Measurements from ENCODE around the gene TPRG1. TPM values are rescaled to one million over a fixed set of nuclear protein-coding genes. Genes with fewer than 3 reads are reported as not detected.
A peak's percentile ranks its signal among the peaks of the same experiment; 100 is the strongest.

Gene TPRG1
- total RNA-seq, 3 donors from 2014 or later, result 1.4 to 3.2 (median 2.2) TPM

DNA sequence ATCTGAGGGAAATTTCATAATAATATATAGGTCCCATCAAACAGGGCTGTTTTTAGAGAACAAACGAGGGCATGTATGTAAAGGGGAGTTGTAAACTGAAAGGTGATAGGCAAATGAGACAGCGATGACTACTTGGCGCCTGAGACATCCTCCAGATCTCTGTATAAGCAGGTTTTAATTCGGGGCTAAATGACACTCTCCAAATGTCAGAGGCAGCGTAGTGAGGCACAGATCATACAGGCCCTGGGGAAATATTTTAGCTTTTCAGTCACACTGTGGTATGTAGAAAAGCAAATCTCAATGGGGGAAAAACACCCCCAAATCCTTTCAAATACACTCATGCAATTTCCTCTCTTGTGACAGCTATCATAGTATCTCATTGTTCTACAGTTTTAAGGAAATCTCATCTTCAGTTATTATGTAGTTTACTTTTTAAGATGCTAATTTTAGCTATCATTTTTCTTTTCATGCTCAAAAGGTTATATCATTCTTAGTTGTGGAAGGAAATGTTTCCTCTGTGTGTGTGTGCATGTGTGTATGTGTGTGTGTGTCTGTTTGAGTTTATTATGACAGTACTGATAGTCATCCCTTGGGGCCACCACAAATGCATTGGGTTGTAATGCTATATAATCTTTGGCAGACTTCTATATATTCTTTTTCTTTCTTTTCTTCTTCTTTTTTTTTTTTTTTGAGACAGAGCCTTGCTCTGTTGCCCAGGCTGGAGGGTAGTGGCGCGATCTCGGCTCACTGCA is 1.1 kb downstream of the TPRG1 start:
- intact Hi-C loops (cut with DNase I, micrococcal nuclease), result no loop called here
- H3K4me3 ChIP-seq, result no peak overlapping the region
- ATAC-seq (no peak), DNase-seq (no peak)
- no peaks in the 10 kb centered on the region for H3K9me3 ChIP-seq
- no peaks in the 10 kb centered on the region for H3K4me1 ChIP-seq (ENCODE audit: low read depth)
- no peaks in the 10 kb centered on the region for H3K36me3 ChIP-seq (ENCODE audit: low read depth)
- TF ChIP-seq, protein P1, sequence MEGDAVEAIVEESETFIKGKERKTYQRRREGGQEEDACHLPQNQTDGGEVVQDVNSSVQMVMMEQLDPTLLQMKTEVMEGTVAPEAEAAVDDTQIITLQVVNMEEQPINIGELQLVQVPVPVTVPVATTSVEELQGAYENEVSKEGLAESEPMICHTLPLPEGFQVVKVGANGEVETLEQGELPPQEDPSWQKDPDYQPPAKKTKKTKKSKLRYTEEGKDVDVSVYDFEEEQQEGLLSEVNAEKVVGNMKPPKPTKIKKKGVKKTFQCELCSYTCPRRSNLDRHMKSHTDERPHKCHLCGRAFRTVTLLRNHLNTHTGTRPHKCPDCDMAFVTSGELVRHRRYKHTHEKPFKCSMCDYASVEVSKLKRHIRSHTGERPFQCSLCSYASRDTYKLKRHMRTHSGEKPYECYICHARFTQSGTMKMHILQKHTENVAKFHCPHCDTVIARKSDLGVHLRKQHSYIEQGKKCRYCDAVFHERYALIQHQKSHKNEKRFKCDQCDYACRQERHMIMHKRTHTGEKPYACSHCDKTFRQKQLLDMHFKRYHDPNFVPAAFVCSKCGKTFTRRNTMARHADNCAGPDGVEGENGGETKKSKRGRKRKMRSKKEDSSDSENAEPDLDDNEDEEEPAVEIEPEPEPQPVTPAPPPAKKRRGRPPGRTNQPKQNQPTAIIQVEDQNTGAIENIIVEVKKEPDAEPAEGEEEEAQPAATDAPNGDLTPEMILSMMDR (IDR thresholded peaks at IDR 0.05), result no peak

DNA sequence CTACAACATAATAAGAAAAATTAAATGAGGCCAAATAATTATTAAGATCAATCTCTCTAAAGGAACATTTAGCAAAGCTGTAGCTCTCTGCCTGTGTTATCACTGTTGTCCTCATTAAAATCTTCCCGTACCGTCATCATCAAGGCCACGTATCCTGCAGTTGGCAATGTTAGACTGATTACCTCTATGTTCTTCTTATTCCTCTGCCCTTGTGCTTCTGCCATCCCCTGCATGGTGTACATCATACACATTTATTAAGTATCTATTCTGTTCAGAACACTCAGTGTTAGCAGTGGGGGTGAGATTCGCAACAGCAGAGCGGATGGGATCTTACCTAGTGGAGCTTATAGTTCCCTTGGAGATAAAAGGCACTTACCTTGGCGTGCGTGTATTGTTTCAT is 12.8 kb downstream of the TPRG1 start:
- DNase-seq (no peak), ATAC-seq (no peak)
- Histone ChIP-seq H3K9me3 (peaks cover 8% of the 10 kb centered on the region), H3K4me3 (no peak overlapping the region), H3K4me1 (ENCODE audit: low read depth) (peaks cover 5% of the 10 kb centered on the region), H3K36me3 (ENCODE audit: low read depth) (no peaks in the 10 kb centered on the region)
- intact Hi-C loops (cut with DNase I, micrococcal nuclease), result no loop called here
- TF ChIP-seq, protein P1 (IDR thresholded peaks at IDR 0.05), result no peak

DNA sequence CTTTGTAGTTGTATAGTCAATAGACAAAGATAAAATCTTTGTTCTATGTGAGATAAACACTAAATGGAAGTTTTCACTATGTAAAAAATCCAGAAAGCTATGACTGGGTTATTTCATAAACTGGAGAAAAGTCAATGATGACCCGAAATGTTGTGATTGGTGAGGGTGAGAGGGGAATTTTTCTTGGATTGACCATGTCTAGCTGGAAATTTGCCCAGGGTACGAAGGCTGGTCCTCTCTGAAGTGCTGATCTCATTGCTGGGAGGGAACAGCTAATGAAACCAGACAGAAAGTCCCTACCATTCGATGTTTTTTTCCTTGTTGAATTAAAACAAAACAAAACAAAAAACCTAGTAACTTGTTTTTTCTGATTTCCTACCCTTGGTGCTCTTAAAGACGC is 14.3 kb downstream of the TPRG1 start:
- TF ChIP-seq, protein P1 (IDR thresholded peaks at IDR 0.05), result no peak
- peaks cover 5% of the 10 kb centered on the region for H3K4me1 ChIP-seq (ENCODE audit: low read depth)
- intact Hi-C loops (cut with DNase I, micrococcal nuclease), result no loop called here
- H3K36me3 ChIP-seq (ENCODE audit: low read depth), result no peaks in the 10 kb centered on the region
- no peak overlapping the region for H3K4me3 ChIP-seq
- H3K9me3 ChIP-seq, result peaks cover 6% of the 10 kb centered on the region
- no peak for ATAC-seq
- DNase-seq, result no peak

DNA sequence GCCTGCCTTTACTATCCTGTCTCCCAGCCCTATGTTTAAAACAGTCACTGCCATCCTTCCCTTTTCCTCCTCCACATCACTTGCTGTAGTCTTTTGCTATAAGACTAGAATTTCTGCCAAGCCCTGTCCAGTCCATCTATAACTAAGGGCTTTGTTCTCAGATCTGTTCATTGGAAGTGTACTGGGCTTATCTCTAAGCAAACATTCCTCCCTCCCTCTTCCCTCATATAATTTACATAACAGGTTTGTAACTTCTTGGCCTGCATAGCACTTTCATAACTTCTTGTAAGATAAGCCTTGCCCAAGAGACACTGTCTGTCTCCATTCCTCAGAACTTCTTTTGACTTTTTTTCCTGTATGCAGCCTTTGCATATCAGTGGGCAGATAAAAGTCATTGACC is 16.7 kb downstream of the TPRG1 start:
- peaks cover 16% of the 10 kb centered on the region for H3K9me3 ChIP-seq
- TF ChIP-seq, protein P1 (IDR thresholded peaks at IDR 0.05), result no peak
- peak in 1 of 3 donors; percentile 32 for DNase-seq
- H3K4me3 ChIP-seq, result no peak overlapping the region
- H3K4me1 ChIP-seq (ENCODE audit: low read depth), result peaks cover 5% of the 10 kb centered on the region
- no peaks in the 10 kb centered on the region for H3K36me3 ChIP-seq (ENCODE audit: low read depth)
- intact Hi-C loops (cut with DNase I, micrococcal nuclease), result no loop called here
- peak; percentile 99 for ATAC-seq

DNA sequence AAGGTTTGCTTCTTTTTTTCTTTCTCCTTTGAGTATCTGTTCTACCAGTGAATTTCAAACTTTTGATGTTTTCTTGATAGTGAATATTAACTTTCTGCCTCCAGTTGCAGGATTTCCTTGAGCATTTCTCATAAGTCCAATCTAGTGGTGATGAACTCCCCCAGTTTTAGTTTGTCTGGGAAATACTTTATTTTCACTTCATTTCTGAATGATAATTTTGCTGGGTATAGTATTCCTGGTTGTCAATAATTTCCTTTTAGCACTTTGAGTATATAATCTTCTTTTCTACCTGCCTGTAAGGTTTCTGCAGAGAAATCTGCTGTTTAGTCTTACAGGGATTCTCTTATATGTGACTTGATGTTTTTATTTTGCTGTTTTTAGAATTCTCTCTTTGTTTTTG is 21.0 kb downstream of the TPRG1 start:
- no peak for DNase-seq
- H3K9me3 ChIP-seq, result peaks cover 27% of the 10 kb centered on the region
- TF ChIP-seq, protein P1 (IDR thresholded peaks at IDR 0.05), result no peak
- peaks cover 5% of the 10 kb centered on the region for H3K4me1 ChIP-seq (ENCODE audit: low read depth)
- no peak overlapping the region for H3K4me3 ChIP-seq
- no peak for ATAC-seq
- no peaks in the 10 kb centered on the region for H3K36me3 ChIP-seq (ENCODE audit: low read depth)
- intact Hi-C loops (cut with DNase I, micrococcal nuclease), result no loop called here
